T-cell (primary cell): Measurements from ENCODE around the gene CTCFL. TPM values are rescaled to one million over a fixed set of nuclear protein-coding genes. Genes with fewer than 3 reads are reported as not detected.
A peak's percentile ranks its signal among the peaks of the same experiment; 100 is the strongest.

Experiments
- ATAC-seq, 4 experiments: fragments of 200-7000 bp in 3 of 4; fragments of 150-1000 bp in 1 of 4; cut with Tn5 transposase; replicated peaks in 1 of 4; 1 replicate in 3 of 4; 2 replicates in 1 of 4; pipeline ENCODE4 v1.10.0; 2021; ENCODE audit warnings: moderate library complexity in 3 of 4, mild to moderate bottlenecking in 2 of 4, moderate number of reproducible peaks in 1 of 4
- CTCF ChIA-PET, 2 donors: fragments of 300-600 bp; sonication (Branson Sonifier 250); formaldehyde crosslinking; loops; one replicate each; lab custom pipeline; 2022; ENCODE audit warnings: antibody characterized with exemption in 2 of 2; lab: Charles Lee
- POLR2A ChIA-PET, 2 donors: fragments of 300-600 bp; sonication (Branson Sonifier 250); formaldehyde crosslinking; loops; one replicate each; lab custom pipeline; 2022; ENCODE audit warnings: antibody characterized with exemption in 2 of 2; lab: Charles Lee
- DNase-seq, 35 experiments: peaks; one replicate each; pipeline versions ENCODE4 v3.0.0 to v3.0.0-alpha.2; 2013 to 2023
- H3K27ac ChIP-seq: one replicate; pipeline ENCODE4 v1.5.1; 2013; ENCODE audit warnings: low read length
- H3K27me3 ChIP-seq, 2 experiments: replicated peaks in 1 of 2; 1 replicate in 1 of 2; 2 replicates in 1 of 2; pipeline versions ENCODE4 v1.6.1 to v1.7.0; 2013; ENCODE audit warnings: low read length in 1 of 2, mixed read lengths in 1 of 2; ENCODE audit not compliant: control insufficient read depth in 2 of 2, insufficient read depth in 2 of 2; ENCODE audit errors: extremely low read depth in 1 of 2
- H3K36me3 ChIP-seq, 2 donors: 1 replicate in 1 of 2; 2 replicates in 1 of 2; pipeline versions ENCODE4 v1.6.1 to v1.7.0; 2013; ENCODE audit warnings: low read length in 1 of 2; ENCODE audit not compliant: control insufficient read depth in 2 of 2, insufficient read depth in 1 of 2; ENCODE audit errors: extremely low read depth in 1 of 2
- H3K4me1 ChIP-seq, 2 experiments: 1 replicate in 1 of 2; 2 replicates in 1 of 2; pipeline versions ENCODE4 v1.6.1 to v1.7.0; 2013; ENCODE audit warnings: low read length in 2 of 2, mixed read lengths in 1 of 2; ENCODE audit not compliant: insufficient read depth in 2 of 2, control insufficient read depth in 1 of 2; ENCODE audit errors: extremely low read depth in 1 of 2
- H3K4me3 ChIP-seq, 2 donors: 1 replicate in 1 of 2; 2 replicates in 1 of 2; pipeline versions ENCODE4 v1.5.1 to v1.7.0; 2013; ENCODE audit warnings: mild to moderate bottlenecking in 2 of 2, low read length in 1 of 2, moderate library complexity in 1 of 2; ENCODE audit not compliant: control insufficient read depth in 1 of 2; ENCODE audit errors: extremely low read depth in 1 of 2
- H3K9me3 ChIP-seq: 2 replicates; pipeline ENCODE4 v1.7.0; 2013
- H3K27ac Mint-ChIP-seq, 2 donors: one replicate each; pipeline ENCODE4 v1.8.0; 2020 to 2021; ENCODE audit warnings: mild to moderate bottlenecking in 2 of 2, mixed read lengths in 2 of 2
- H3K27me3 Mint-ChIP-seq, 2 donors: one replicate each; pipeline ENCODE4 v1.8.0; 2021 to 2022; ENCODE audit warnings: mixed read lengths in 2 of 2
- H3K36me3 Mint-ChIP-seq: one replicate; pipeline ENCODE4 v1.8.0; 2021; ENCODE audit warnings: mixed read lengths
- H3K4me1 Mint-ChIP-seq, 3 donors: one replicate each; pipeline ENCODE4 v1.8.0; 2020 to 2022; ENCODE audit warnings: mixed read lengths in 3 of 3, mild to moderate bottlenecking in 1 of 3
- H3K4me3 Mint-ChIP-seq, 3 donors: one replicate each; pipeline ENCODE4 v1.8.0; 2020 to 2022; ENCODE audit warnings: mild to moderate bottlenecking in 3 of 3, mixed read lengths in 3 of 3, moderate library complexity in 3 of 3
- H3K9me3 Mint-ChIP-seq, 3 donors: one replicate each; pipeline ENCODE4 v1.8.0; 2020 to 2022; ENCODE audit warnings: mixed read lengths in 3 of 3
- WGBS: methylation state at CpG from one replicate; pipeline ENCODE4 v1.1.5; 2013; ENCODE audit warnings: missing lambda C conversion rate; ENCODE audit not compliant: insufficient coverage; 5-methylcytosine and 5-hydroxymethylcytosine counted together
- total RNA-seq, 35 experiments: library from RNA in 6 of 35; stranded (reverse) in 6 of 35; fragments of 120-200 nt in 1 of 35; gene quantifications; one replicate each; pipeline versions ENCODE4 v1.2.1 to v1.2.4 and lab custom pipeline; 2013 to 2026

CTCFL gene
- total RNA-seq, 5 donors from 2014 or later (not counting 1 experiment from before 2014, with no cell fraction given), result 0.15 to 0.25 TPM; not detected in 3

DNA sequence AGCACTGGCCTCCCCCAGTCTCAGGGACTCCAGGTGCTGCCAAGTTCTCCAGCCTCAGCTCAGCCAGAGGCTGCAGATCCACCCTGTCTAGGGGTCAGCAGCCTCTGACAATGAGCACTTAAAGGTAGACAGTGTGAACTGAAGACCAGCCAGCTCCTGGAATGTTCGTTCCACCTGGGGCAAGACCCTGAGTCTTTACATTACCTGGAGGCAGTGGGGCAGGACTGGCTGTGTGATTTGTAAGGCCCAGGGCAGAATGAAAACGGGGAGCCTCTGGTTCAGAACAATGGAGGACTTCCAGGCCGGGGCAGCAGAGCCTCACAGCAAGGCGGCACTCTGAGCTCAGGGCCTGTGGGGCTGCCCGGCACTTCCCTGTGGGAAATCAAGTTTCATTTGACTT lies 65.0 kb downstream of the CTCFL start:
- H3K4me3 Mint-ChIP-seq, result no peak overlapping the region
- no peaks in the 10 kb centered on the region for H3K27me3 Mint-ChIP-seq
- H3K27ac ChIP-seq, result no peak overlapping the region
- POLR2A ChIA-PET, result no interaction called here
- peaks cover 0 to 22% of the 10 kb centered on the region in 2 experiments for H3K27me3 ChIP-seq
- H3K4me1 Mint-ChIP-seq, result peaks cover 0 to 17% (median 3%) of the 10 kb centered on the region in 3 donors
- CTCF ChIA-PET, result no interaction called here
- no peaks in the 10 kb centered on the region for H3K4me1 ChIP-seq
- no peaks in the 10 kb centered on the region for H3K36me3 Mint-ChIP-seq
- DNase-seq, result no peak
- no peak overlapping the region for H3K4me3 ChIP-seq
- WGBS, result 93% methylated on average over 5 of the region's 5 CpGs
- no peaks in the 10 kb centered on the region for H3K36me3 ChIP-seq
- no peaks in the 10 kb centered on the region for H3K9me3 Mint-ChIP-seq
- H3K27ac Mint-ChIP-seq, result no peak overlapping the region
- no peaks in the 10 kb centered on the region for H3K9me3 ChIP-seq
- ATAC-seq, result no peak

DNA sequence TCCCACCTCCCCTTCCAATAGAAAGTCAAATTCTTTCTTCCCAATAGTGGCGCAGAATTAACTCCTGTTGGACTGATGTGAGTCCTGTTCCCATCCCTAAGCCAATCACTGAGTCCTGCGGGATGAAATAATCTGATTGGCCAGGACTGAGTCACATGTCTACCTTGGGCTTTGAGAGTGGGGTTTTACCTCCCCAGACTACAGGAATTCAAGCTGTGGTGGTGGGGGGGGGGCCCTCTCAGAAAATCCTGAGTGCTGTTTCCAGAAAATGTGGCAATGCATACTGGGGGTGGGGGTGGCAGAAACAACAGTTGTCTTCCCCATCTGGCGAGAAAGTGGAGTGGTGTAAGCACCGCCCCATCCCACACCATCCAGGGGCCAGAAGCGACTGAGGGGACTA lies 65.7 kb downstream of the CTCFL start:
- POLR2A ChIA-PET, result no interaction called here
- H3K27me3 Mint-ChIP-seq, result no peaks in the 10 kb centered on the region
- H3K4me3 ChIP-seq, result no peak overlapping the region
- peaks cover 0 to 19% of the 10 kb centered on the region in 2 experiments for H3K27me3 ChIP-seq
- H3K4me1 Mint-ChIP-seq, result peaks cover 0 to 12% (median 3%) of the 10 kb centered on the region in 3 donors
- H3K4me3 Mint-ChIP-seq, result no peak overlapping the region
- no peak overlapping the region for H3K27ac Mint-ChIP-seq
- WGBS, result 80% methylated on average over 1 of the region's 5 CpGs
- DNase-seq (no peak), ATAC-seq (no peak)
- H3K36me3 Mint-ChIP-seq, result no peaks in the 10 kb centered on the region
- CTCF ChIA-PET, result no interaction called here
- H3K9me3 Mint-ChIP-seq, result no peaks in the 10 kb centered on the region
- H3K9me3 ChIP-seq, result no peaks in the 10 kb centered on the region
- no peaks in the 10 kb centered on the region for H3K4me1 ChIP-seq
- H3K36me3 ChIP-seq, result no peaks in the 10 kb centered on the region
- no peak overlapping the region for H3K27ac ChIP-seq

DNA sequence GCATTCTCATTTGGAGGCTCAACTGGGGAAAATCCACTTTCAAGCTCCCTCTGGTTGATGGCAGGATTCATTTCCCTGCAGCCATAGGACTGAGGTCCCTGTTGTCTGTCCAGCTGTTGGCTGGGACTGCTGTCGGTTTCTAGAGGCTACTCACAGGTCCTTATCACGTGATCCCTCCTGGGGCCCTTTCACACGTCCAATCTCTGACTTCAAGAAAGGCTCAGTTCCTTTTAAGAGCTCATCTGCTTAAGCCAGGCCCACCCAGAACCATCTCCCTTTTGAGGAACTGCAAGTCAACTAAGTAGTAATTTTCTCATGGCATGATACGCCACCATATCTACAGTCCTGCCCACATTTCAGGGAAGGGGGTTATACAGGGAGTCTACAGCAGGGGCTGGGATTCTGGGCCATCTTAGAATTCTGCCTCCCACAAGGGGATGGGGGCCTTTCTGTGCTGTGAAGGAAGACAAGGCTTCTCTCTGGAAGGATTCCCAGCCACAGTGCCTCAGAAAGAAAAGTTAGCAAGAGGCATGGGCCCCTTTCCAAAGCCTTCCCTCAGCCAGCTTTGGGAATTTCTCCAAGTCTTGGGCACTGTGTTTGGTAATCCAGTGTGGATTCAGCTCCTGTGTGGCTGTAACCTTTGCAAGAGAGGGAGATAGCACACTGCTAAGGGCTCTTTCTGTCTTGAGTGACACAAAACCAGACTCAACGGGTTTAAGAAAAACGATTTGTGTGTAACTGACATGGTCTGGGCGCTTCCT lies 66.4 kb downstream of the CTCFL start:
- ATAC-seq (no peak), DNase-seq (no peak)
- Mint-ChIP-seq H3K9me3 (no peaks in the 10 kb centered on the region), H3K36me3 (no peaks in the 10 kb centered on the region), H3K4me1 (peaks cover 0 to 12% (median 6%) of the 10 kb centered on the region in 3 donors), H3K27ac (no peak overlapping the region), H3K4me3 (no peak overlapping the region), H3K27me3 (no peaks in the 10 kb centered on the region)
- no peak overlapping the region for H3K27ac ChIP-seq
- no peaks in the 10 kb centered on the region for H3K9me3 ChIP-seq
- POLR2A ChIA-PET, result no interaction called here
- H3K36me3 ChIP-seq, result no peaks in the 10 kb centered on the region
- WGBS, result 71% methylated on average over 6 of the region's 7 CpGs
- CTCF ChIA-PET, result interaction anchor here in 1 of 2 donors (0.6 kb wide), 1 partner anchor 941 kb away, joined by 4 read pairs; no protein-coding TSS in a partner anchor
- H3K4me1 ChIP-seq, result no peaks in the 10 kb centered on the region
- no peak overlapping the region for H3K4me3 ChIP-seq
- peaks cover 0 to 19% of the 10 kb centered on the region in 2 experiments for H3K27me3 ChIP-seq

DNA sequence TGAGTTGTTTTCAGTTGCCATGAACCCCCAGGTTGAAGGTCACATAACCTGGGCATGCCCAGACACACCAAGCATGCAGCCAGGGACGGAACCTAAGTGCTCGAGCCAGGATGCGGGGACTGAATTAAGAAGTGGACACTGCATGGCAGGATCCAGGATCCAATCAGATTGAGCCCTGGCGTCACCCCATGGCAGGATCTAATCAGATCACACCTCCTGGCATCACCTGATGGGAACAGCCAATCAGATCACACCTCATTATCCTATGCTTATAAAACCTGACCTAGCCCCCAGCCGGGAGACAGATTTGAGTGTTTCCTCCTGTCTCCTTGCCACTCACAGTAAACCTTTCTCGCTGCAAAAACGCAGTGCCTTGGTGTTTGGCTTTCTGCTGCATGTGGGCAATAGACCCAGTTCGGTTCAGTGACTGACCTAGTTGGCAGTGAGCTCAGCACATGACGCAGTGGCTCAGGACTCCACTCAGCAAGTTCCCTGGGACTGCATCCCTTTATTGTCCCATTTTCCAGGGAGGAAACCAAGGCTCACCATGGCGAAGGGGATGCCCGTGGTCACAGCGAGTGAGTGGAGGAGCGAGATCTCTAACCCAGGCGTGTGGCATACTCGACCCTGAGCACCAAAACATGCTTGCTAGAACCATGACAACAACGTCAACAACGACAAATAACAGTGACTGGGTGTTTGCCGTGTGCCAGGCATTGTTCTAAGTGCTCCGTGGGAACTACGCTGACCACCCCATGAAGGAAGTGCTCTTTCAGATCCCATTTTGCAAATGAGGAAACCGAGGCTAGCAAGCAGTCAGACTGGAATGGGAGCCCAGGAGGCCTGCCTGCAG lies 67.5 kb downstream of the CTCFL start:
- ChIA-PET POLR2A (no interaction called here), CTCF (no interaction called here)
- H3K9me3 Mint-ChIP-seq, result no peaks in the 10 kb centered on the region
- Histone ChIP-seq H3K4me1 (peaks cover 1 to 5% of the 10 kb centered on the region in 2 experiments), H3K27me3 (peaks cover 0 to 19% of the 10 kb centered on the region in 2 experiments), H3K4me3 (no peak overlapping the region), H3K36me3 (no peaks in the 10 kb centered on the region), H3K27ac (no peak overlapping the region), H3K9me3 (no peaks in the 10 kb centered on the region)
- H3K4me1 Mint-ChIP-seq, result peaks cover 2 to 12% (median 11%) of the 10 kb centered on the region in 3 donors
- 85% methylated on average over 19 of the region's 21 CpGs for WGBS
- H3K27ac Mint-ChIP-seq, result no peak overlapping the region
- no peaks in the 10 kb centered on the region for H3K27me3 Mint-ChIP-seq
- DNase-seq (no peak), ATAC-seq (no peak)
- no peak overlapping the region for H3K4me3 Mint-ChIP-seq
- no peaks in the 10 kb centered on the region for H3K36me3 Mint-ChIP-seq

DNA sequence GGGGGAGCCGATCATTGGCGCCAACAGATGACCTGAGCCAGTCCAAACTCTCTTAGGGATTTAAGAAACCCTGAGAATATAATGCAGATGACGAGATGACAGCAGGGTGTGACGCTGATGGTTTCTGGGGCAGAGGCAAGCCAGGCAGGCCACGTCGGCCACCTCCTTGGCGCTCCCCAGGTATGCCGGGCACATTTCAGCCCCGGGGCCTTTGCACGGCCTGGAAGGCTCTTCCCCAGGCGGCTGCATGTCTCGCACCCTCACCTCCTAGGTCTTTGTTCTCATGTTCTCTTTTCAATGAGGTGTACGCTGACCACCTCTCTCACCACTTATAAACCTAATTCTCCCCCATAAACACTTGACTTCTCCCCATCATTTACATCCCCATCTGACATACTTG lies 68.8 kb downstream of the CTCFL start:
- Histone ChIP-seq H3K4me3 (no peak overlapping the region), H3K36me3 (no peaks in the 10 kb centered on the region), H3K9me3 (no peaks in the 10 kb centered on the region), H3K27me3 (peaks cover 0 to 19% of the 10 kb centered on the region in 2 experiments), H3K27ac (no peak overlapping the region), H3K4me1 (peaks cover 11 to 18% of the 10 kb centered on the region in 2 experiments)
- 97% methylated on average over 9 of the region's 13 CpGs for WGBS
- H3K27me3 Mint-ChIP-seq, result no peaks in the 10 kb centered on the region
- no peaks in the 10 kb centered on the region for H3K9me3 Mint-ChIP-seq
- H3K4me1 Mint-ChIP-seq, result peaks cover 16 to 26% (median 25%) of the 10 kb centered on the region in 3 donors
- ChIA-PET CTCF (no interaction called here), POLR2A (interaction anchor here in 1 of 2 donors (0.5 kb wide), 1 partner anchor 172 kb away, joined by 3 read pairs; no protein-coding TSS in a partner anchor)
- DNase-seq (no peak), ATAC-seq (no peak)
- H3K36me3 Mint-ChIP-seq, result no peaks in the 10 kb centered on the region
- H3K27ac Mint-ChIP-seq, result peak overlapping the region in 1 of 2 donors; percentile 2
- no peak overlapping the region for H3K4me3 Mint-ChIP-seq

DNA sequence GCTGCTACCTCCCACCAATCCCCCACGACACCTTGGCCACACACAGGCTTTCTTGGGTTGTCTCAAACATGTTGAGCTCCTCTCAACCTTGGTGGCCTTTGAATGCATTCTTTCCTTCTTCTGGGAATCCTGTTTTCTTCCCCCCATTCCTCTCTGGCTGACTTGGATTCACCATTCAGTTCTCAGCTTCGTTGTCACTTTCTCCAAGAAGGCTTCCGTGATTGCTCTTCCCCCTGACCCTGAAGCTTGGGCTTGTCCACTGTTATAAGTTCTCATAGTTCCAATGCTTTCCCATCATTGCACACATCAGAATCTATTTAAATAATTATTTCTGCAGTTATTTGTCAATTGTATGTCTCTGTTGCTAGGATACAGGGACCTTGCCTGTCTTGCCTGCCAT lies 69.6 kb downstream of the CTCFL start:
- Histone ChIP-seq H3K36me3 (no peaks in the 10 kb centered on the region), H3K4me3 (no peak overlapping the region), H3K4me1 (peaks cover 18 to 25% of the 10 kb centered on the region in 2 experiments), H3K9me3 (no peaks in the 10 kb centered on the region), H3K27me3 (peaks cover 0 to 16% of the 10 kb centered on the region in 2 experiments), H3K27ac (no peak overlapping the region)
- no peak for DNase-seq
- no peak overlapping the region for H3K27ac Mint-ChIP-seq
- ChIA-PET CTCF (interaction anchor here in 1 of 2 donors (0.6 kb wide), 1 partner anchor 1713 kb away, joined by 4 read pairs; no protein-coding TSS in a partner anchor), POLR2A (interaction anchor here (0.5 to 0.6 kb wide), 2 partner anchors 67 to 173 kb away, joined by 3 to 17 read pairs; no protein-coding TSS in a partner anchor)
- H3K4me3 Mint-ChIP-seq, result no peak overlapping the region
- no peaks in the 10 kb centered on the region for H3K27me3 Mint-ChIP-seq
- peaks cover 23 to 33% (median 32%) of the 10 kb centered on the region in 3 donors for H3K4me1 Mint-ChIP-seq
- no peaks in the 10 kb centered on the region for H3K9me3 Mint-ChIP-seq
- no peak for ATAC-seq
- no peaks in the 10 kb centered on the region for H3K36me3 Mint-ChIP-seq
- 75% methylated on average over 1 of the region's 3 CpGs for WGBS
